Measurements from ENCODE around the gene PACS1.
"Not testable (repeated sequence)": the region's sequence is repeated elsewhere in the genome, so short reads cannot be mapped to it uniquely, and the experiment has no call there.

PACS1 gene

DNA sequence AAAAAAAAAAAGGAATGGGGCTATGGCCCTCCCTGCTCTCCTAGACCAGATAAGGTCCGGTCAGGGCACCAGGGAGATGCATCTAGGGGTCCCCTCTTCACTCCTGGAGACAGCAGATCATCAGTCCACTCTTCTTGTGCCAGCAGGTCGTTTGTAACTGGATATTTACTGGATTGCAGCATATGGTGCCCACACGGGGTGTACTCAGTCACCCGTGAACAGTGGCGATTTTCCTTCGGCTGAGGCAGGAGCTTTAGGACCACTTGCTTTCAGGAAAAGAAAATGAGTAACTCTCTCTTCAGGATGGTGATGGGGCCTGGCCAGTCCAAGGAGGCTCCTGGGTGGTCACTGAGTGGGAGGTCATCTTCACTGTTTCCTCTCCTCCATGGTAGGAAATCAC is 160.1 kb downstream of the PACS1 start:
- DNase-seq: no peak

- DNase-seq: no peak
Measured at GRCh38 chr11:66230978-66231377, 160.9 kb downstream of the PACS1 start.

DNA sequence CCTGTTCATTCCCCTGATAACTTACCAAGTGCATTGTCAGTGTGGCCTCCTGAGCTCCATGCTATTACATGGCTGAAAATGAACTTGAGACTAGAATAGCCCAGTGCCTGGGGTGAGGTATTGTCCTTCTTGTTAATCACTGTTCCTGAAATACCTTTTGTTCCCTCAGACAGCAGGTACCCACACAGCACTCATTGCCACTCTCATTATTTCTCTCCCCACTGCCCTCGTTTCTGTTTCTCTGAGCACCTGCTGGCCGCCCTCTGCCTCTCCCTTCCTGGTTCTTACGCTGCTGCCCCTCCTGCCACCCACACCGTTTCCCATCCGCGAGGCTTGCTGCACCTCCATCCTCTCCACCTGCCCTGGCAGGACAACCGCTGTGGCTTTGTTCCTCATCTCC is 161.5 kb downstream of the PACS1 start:
- DNase-seq: peak; percentile 62

- DNase-seq: no peak
Measured at GRCh38 chr11:66232769-66233168, 162.7 kb downstream of the PACS1 start.

DNA sequence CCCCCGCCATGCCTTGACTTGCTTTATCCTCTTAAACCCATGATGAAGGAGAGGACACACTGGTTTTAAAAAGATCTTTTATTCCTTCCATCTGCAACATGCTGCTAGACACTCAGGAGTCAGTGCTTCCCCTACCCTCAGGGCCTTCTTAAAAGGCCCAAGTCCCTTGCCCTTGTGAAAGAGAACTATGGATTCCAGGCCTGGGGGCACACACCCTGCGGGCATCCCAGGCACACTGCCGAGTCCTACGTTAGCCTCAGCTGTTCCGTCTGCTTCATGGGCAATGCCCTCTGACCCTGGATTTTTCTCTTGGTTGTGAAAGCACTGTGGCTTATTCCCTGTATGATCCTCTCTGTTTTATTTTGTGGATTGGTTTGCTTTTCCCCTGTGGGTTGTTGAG is 163.2 kb downstream of the PACS1 start:
- DNase-seq: no peak

- no peak for DNase-seq
Measured at GRCh38 chr11:66235141-66235540, 165.1 kb downstream of the PACS1 start.

GRCh38 chr11:66237867-66238266 is 167.8 kb downstream of the PACS1 start:
- DNase-seq: no peak

DNA sequence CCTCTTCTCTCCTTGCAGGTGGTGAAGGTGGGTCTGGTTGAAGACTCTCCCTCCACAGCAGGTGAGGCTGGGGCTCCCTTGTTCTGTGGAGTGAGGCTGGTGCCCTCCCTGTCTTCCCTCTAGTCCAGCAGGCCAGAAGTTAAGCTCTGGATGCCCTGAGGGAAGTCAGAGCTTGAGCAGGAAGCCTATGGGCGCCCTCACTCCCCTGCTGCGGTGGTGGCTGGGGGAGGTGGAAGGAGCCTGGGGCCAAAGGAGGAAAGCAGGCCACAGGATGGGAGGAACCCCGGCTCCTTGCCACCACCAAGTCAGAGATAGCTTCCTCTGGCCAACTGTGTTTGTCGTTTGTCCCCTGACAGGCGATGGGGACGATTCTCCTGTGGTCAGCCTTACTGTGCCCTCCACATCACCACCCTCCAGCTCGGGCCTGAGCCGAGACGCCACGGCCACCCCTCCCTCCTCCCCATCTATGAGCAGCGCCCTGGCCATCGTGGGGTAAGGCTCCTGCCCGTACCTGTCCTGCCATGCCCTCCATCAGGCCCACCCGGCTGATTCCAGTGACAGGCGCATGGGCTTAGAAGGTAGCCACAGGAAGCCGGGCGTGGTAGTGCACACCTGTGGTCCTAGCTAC is 168.8 kb downstream of the PACS1 start:
- no peak for DNase-seq

- no peak for DNase-seq
Measured at GRCh38 chr11:66239511-66239910, 169.4 kb downstream of the PACS1 start.

GRCh38 chr11:66239998-66240780 is 170.1 kb downstream of the PACS1 start:
- DNase-seq: no peak

- no peak for DNase-seq
Measured at GRCh38 chr11:66240781-66241136, 170.7 kb downstream of the PACS1 start.

GRCh38 chr11:66242095-66242765 is 172.2 kb downstream of the PACS1 start:
- DNase-seq: no peak

GRCh38 chr11:66243782-66244535 is 173.9 kb downstream of the PACS1 start:
- no peak for DNase-seq

DNA sequence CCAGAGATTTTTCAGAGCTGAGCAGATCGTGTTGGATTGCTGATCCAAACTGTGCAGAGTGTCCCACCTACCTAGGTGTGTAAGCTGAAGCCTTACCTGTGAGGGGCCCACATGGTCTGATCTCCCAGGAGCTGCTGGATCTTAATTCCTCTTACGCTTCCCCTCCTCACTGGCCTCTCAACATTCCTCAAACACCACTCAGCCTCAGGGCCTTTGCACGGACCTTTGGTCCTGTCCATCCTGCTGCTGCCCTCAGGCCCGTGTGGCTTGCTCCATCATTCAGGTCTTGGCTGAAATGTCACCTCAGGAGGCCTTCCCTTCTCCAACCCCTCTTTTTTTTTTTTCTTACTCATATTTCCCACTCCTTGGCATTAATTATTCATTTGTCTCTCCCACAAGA is 177.2 kb downstream of the PACS1 start:
- no peak for DNase-seq

GRCh38 chr11:66247801-66248200 is 177.7 kb downstream of the PACS1 start:
- DNase-seq: no peak

GRCh38 chr11:66248903-66249302 is 178.8 kb downstream of the PACS1 start:
- no peak for DNase-seq

DNA sequence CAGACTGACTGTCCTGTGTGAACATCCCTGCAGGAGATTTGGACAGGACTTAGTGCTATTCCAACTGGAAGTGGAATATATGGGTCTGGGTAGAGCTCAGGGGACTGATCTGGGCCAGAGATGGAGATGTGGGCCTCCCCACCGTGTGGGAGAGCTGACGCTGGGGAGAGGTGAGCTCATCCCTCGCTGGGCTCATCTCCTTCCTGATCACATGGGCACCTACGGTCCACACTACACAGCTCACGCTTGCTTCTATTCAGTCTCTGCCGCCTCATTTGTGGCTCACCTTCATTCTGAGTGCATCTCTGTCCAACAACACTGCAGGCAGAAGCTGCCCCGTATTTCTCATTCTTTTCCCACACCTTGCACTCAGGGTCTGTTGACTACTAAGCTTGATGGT is 181.7 kb downstream of the PACS1 start:
- no peak for DNase-seq

DNA sequence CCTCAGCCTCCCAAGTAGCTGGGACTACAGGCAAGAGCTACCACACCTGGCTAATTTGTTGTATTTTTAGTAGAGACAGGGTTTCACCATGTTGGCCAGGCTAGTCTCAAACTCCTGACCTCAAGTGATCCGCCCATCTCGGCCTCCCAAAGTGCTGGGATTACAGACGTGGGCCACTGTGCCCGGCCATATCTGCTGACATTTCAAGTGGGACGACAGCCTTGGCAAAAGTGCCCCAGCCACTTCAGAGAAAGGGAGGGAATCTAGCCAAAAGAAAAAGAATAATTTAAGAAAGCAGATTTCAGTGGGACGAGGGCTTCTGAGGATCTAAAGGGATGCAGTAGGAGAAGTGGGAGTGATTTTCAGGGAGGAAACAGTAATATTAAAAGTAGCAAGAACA is 183.0 kb downstream of the PACS1 start:
- DNase-seq: not testable (repeated sequence)

DNA sequence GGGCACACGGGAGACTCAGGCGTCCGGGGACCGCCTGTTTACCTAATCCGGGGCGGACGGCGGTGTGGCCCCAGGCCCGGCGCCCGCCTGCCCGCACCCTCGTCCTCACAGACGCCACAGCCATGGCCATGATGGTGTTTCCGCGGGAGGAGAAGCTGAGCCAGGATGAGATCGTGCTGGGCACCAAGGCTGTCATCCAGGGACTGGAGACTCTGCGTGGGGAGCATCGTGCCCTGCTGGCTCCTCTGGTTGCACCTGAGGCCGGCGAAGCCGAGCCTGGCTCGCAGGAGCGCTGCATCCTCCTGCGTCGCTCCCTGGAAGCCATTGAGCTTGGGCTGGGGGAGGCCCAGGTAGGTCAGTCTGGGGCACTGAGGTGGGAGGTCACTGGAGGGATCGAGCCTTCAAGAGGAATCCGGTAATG is 188.4 kb downstream of the PACS1 start:
- DNase-seq: no peak

GRCh38 chr11:66259225-66259624 is 189.2 kb downstream of the PACS1 start:
- DNase-seq: no peak

- DNase-seq: no peak
Measured at GRCh38 chr11:66259956-66260355, 189.9 kb downstream of the PACS1 start.

GRCh38 chr11:66261578-66261977 is 191.5 kb downstream of the PACS1 start:
- DNase-seq: no peak

GRCh38 chr11:66262191-66262590 is 192.1 kb downstream of the PACS1 start:
- DNase-seq: no peak

- DNase-seq: no peak
Measured at GRCh38 chr11:66262696-66263095, 192.6 kb downstream of the PACS1 start.
